GM18520 (cell line): ENCODE results near the gene STAT1.
"Not testable (repeated sequence)": the region's sequence is repeated elsewhere in the genome, so short reads cannot be mapped to it uniquely, and the experiment has no call there.

Source experiments
- ATAC-seq: cut with Tn5 transposase; IDR thresholded peaks from one replicate; pipeline ENCODE4 v1.9.1; 2021; ENCODE audit not compliant: unreplicated experiment

The STAT1 gene

GRCh38 chr2:191009541-191010374 is 4.2 kb downstream of the STAT1 start:
- no peak for ATAC-seq

DNA sequence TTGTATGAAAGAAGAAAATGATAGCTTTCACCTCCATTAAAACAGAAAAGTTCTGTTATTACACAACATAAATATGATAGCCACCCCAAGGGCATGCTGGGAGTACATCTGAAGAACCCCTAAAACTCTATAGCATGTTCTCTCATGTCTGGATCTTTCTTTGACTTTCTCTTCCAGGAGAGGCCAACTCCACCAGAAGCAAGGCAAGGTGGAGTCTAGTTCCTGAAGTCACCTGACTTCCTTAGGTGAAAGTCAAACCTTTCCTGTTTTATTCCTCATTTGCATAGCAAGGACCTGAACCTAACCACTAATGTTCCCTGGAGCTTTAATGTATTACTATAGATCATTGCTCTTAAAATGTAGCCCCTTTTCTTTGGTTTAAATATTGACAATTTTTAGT is 5.7 kb downstream of the STAT1 start:
- no peak for ATAC-seq

GRCh38 chr2:191006997-191007783 is 6.8 kb downstream of the STAT1 start:
- no peak for ATAC-seq

DNA sequence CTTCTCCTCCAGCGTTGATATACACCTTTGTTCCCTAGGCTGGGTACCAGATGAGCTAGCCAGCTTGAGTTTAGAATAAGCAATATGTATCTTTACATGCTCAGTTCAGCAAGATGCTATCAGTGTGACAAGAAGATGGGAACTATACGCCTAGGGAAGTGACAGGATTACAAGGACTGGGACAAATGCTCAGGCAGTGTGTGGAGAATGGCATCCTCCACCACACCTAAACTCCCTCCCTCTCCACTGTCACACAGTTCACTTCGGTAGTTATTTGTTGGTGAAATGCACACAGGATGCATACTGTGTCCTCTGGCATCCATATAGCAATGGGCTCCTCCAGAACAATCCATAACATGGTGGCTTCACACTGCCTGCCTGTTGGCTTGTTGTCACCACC is 7.7 kb downstream of the STAT1 start:
- no peak for ATAC-seq

GRCh38 chr2:191003405-191004309 is 10.3 kb downstream of the STAT1 start:
- no peak for ATAC-seq

GRCh38 chr2:191001624-191002023 is 12.3 kb downstream of the STAT1 start:
- ATAC-seq, result no peak

DNA sequence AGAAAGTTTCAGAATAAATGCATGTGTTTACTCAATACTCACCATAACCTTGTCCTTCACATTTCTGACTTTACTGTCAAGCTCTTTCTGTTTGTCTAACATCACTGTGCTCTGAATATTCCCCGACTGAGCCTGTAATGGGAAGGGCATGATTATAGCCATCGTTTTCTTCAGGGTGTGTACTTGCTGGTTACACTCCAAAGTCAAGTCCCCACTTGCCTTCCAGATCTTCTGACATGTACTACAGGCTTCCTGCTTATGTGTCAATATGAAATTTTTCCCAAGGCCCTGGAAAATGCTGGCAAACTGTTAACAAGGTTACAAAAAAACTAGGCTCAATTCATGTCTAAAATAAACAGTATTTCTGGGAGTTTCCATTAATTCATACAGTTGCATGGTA is 12.9 kb downstream of the STAT1 start:
- no peak for ATAC-seq

DNA sequence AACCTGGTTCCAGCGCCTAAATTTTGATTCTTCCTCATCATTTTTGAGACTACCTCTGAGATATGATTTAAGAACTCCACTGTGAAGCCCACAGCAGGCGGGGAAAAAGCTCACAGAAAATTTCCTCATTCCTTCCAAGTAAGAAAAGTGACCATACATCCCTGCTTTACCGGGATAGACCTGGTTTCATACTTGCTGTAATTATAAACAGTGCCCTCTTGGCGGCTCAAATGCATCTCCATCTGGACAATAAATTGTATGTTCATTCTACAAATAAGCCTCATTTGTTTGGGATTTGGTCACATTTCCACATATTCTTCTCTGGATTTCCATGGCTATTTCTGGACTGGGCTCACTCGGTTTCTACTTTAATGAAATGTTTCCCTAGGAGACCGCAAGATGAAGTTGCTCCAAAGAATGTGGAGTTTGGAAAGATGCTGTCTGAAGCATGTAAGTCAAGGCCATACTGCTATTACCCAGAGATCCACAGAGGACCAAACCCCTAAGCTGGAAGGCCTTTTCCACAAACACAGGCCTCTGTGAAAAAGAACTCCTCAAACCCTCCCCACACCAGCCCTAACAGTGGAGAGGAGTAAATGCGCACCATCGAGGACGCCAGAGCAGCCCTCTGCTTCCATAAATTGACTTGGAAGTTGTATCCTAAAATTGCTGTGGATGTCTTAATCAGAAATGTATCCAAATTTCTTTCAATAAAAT is 13.9 kb downstream of the STAT1 start:
- no peak for ATAC-seq

DNA sequence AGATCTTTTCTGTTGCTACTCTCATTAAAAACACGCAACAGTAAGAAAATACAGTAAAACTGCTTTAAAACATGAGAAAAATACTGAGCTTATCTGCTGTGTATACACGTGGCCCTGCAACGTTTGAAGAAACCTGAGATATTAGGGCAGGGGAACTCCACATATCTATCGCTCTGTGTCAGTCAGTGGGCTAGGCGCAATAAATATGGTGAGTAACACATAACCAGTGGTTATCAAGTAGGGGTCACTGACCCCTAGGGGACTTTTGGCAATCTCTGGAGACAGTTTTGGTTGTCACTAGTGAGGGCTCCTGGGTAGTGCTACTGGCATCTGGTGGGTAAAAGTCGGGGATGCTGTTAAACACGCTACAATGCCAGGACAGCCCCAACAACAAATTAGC is 14.9 kb downstream of the STAT1 start:
- peak; percentile 38 for ATAC-seq

GRCh38 chr2:190997526-190998113 is 16.4 kb downstream of the STAT1 start:
- ATAC-seq, result no peak

DNA sequence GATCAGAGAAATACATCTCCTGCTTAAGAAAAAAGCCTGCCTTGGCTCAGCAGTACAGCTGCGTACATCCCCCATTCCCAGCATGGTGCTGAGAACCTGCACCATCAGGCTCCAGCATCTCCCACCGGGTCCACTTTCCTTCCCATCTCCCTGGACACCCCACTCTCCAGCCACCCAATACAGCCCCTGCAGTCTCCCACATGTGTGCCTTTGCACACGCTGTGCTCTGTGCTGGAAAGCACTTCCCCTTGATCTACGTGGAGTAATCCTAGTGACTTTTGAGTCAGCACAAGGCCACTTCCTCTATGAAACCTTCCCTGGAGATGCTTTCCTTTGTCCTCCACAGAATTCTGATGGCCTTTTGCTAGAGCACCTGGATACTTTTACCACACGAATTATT is 17.0 kb downstream of the STAT1 start:
- ATAC-seq, result no peak

- no peak for ATAC-seq
Measured at GRCh38 chr2:190996338-190996946, 17.5 kb downstream of the STAT1 start.

GRCh38 chr2:190995315-190995714 is 18.7 kb downstream of the STAT1 start:
- ATAC-seq, result not testable (repeated sequence)

DNA sequence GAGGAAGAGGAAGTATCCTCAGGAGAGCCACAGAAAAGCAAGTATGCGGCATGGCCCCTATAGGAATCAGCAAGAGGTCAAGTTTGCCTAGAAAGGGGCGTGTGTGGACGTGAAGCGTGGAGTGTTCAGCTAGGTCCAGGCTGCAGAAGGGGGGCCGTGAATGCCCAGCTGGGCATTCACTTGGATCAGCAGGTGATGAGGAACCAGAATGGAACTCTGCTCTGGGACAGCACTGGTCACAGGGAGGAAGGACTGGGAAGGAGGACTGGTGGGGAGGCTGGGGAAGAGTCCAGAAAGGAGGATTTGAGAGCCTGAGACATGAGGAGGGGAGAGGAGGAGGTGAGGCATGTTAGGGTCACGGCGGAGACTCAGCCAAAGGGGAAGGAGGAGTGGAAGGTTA is 19.8 kb downstream of the STAT1 start:
- ATAC-seq, result no peak

- ATAC-seq, result no peak
Measured at GRCh38 chr2:190993292-190993643, 20.7 kb downstream of the STAT1 start.

GRCh38 chr2:190990132-190990531 is 23.8 kb downstream of the STAT1 start:
- no peak for ATAC-seq

GRCh38 chr2:190988910-190989309 is 25.1 kb downstream of the STAT1 start:
- ATAC-seq, result no peak

- ATAC-seq, result no peak
Measured at GRCh38 chr2:190987938-190988337, 26.0 kb downstream of the STAT1 start.

- ATAC-seq, result no peak
Measured at GRCh38 chr2:190987116-190987515, 26.9 kb downstream of the STAT1 start.
